Measurements from ENCODE around the gene TMPRSS3. TPM values are rescaled to one million over a fixed set of nuclear protein-coding genes. Genes with fewer than 3 reads are reported as not detected.

TMPRSS3 gene
- total RNA-seq, 1 donor from 2014 or later: 14.4 TPM

GRCh38 chr21:42436914-42437313 is 41.1 kb upstream of the TMPRSS3 start:
- peaks cover 6% of the 10 kb centered on the region for H3K9me3 Mint-ChIP-seq (ENCODE audit: low read depth)
- no peaks in the 10 kb centered on the region for H3K4me1 Mint-ChIP-seq (ENCODE audit: low read depth)
- H3K27me3 Mint-ChIP-seq: peaks cover 37% of the 10 kb centered on the region
- TF ChIP-seq CTCF (IDR thresholded peaks at IDR 0.05; ENCODE audit: unreplicated experiment): no peak
- no peak overlapping the region for H3K4me3 Mint-ChIP-seq (ENCODE audit: low read depth)
- H3K36me3 Mint-ChIP-seq (ENCODE audit: insufficient read depth): no peaks in the 10 kb centered on the region
- DNase-seq (ENCODE audit: low spot score, unreplicated experiment): no peak
- H3K27ac Mint-ChIP-seq: no peak overlapping the region

DNA sequence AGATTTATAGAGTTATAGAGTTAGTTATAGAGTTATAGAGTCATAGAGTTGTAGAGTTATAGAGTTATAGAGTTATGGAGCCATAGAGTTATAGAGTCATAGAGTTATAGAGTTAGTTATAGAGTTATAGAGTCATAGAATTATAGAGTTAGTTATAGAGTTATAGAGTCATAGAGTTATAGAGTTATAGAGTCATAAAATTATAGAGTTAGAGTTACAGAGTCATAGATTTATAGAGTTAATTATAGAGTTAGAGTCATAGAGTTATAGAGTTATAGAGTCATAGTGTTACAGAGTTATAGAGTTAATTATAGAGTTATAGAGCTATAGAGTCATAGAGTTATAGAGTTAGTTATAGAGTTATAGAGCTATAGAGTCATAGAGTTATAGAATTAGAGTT is 40.0 kb upstream of the TMPRSS3 start:
- no peak for DNase-seq (ENCODE audit: low spot score, unreplicated experiment)
- Mint-ChIP-seq H3K9me3 (ENCODE audit: low read depth) (peaks cover 6% of the 10 kb centered on the region), H3K4me3 (ENCODE audit: low read depth) (no peak overlapping the region), H3K27me3 (peaks cover 40% of the 10 kb centered on the region), H3K36me3 (ENCODE audit: insufficient read depth) (no peaks in the 10 kb centered on the region), H3K4me1 (ENCODE audit: low read depth) (no peaks in the 10 kb centered on the region), H3K27ac (no peak overlapping the region)
- no peak for TF ChIP-seq CTCF (IDR thresholded peaks at IDR 0.05; ENCODE audit: unreplicated experiment)

- peaks cover 40% of the 10 kb centered on the region for H3K27me3 Mint-ChIP-seq
- TF ChIP-seq CTCF (IDR thresholded peaks at IDR 0.05; ENCODE audit: unreplicated experiment): no peak
- H3K36me3 Mint-ChIP-seq (ENCODE audit: insufficient read depth): no peaks in the 10 kb centered on the region
- H3K9me3 Mint-ChIP-seq (ENCODE audit: low read depth): peaks cover 6% of the 10 kb centered on the region
- H3K4me1 Mint-ChIP-seq (ENCODE audit: low read depth): no peaks in the 10 kb centered on the region
- no peak overlapping the region for H3K27ac Mint-ChIP-seq
- no peak overlapping the region for H3K4me3 Mint-ChIP-seq (ENCODE audit: low read depth)
- no peak for DNase-seq (ENCODE audit: low spot score, unreplicated experiment)
Observed at GRCh38 chr21:42435401-42435800, 39.5 kb upstream of the TMPRSS3 start.

DNA sequence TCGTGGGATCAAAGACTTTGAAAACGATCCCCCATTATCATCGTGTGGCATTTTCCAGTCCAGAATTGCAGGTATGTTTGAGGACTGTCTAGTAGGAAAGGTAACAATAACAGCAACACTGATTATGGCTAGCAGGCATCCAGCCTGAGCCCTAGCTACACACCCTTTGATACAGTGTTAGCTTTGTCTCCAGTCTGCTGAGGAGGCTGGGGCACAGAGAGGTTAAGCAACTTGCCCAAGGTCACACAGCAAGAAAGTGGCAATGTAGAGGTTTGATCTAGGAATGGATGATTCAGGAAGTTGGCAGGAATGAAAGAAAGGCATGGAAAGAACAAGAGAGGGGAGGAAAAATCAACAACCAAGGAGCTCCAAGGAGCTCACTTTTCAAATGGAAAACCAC is 39.0 kb upstream of the TMPRSS3 start:
- Mint-ChIP-seq H3K9me3 (ENCODE audit: low read depth) (peaks cover 6% of the 10 kb centered on the region), H3K27me3 (peaks cover 40% of the 10 kb centered on the region), H3K27ac (no peak overlapping the region), H3K4me3 (ENCODE audit: low read depth) (no peak overlapping the region), H3K4me1 (ENCODE audit: low read depth) (no peaks in the 10 kb centered on the region), H3K36me3 (ENCODE audit: insufficient read depth) (no peaks in the 10 kb centered on the region)
- no peak for DNase-seq (ENCODE audit: low spot score, unreplicated experiment)
- no peak for TF ChIP-seq CTCF (IDR thresholded peaks at IDR 0.05; ENCODE audit: unreplicated experiment)

DNA sequence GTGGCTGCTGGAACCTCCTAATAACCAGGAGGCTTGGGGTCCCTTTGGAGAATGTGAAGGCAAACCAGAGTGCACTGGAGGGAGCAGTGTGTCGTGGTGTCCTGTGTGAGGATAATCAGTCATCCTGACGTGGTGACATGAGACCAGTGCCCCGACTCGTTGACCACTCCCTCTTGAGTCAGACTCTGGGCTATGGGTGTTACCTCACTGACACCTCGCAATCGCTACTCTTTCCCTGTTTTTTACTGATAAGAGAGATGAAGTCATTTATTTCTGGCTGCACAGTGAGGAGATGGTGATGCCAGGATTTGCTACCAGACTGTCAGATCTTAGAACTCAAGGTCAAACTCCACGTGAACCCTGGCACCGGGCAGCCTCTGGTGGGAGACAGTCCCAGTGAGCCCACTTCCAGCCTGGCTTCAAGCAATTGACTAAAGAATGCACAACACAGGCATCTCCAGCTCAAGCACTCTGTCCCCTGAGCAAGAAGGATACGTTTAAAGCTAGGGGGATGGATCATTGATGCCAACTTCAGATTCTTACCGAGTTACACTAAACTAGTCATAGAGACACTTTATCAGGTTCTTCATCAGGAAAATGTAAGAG is 38.2 kb upstream of the TMPRSS3 start:
- Mint-ChIP-seq H3K9me3 (ENCODE audit: low read depth) (peaks cover 6% of the 10 kb centered on the region), H3K27ac (no peak overlapping the region), H3K27me3 (peaks cover 38% of the 10 kb centered on the region)

More for the DNA sequence above, 38.2 kb upstream of the TMPRSS3 start:
- TF ChIP-seq CTCF (IDR thresholded peaks at IDR 0.05; ENCODE audit: unreplicated experiment): no peak
- Mint-ChIP-seq H3K4me1 (ENCODE audit: low read depth) (no peaks in the 10 kb centered on the region), H3K36me3 (ENCODE audit: insufficient read depth) (no peaks in the 10 kb centered on the region), H3K4me3 (ENCODE audit: low read depth) (no peak overlapping the region)
- DNase-seq (ENCODE audit: low spot score, unreplicated experiment): no peak
